OCI-LY1 (cell line): ENCODE results near the gene LCT.

Experiments
- CTCF ChIP-seq: fragments of 200-600 bp; sonication (generic), shearing (Covaris generic); IDR thresholded peaks from 2 replicates; pipeline ENCODE4 v1.5.1; 2017; ENCODE audit warnings: mild to moderate bottlenecking, antibody characterized with exemption, low read length, moderate library complexity, mixed read lengths
- EZH2 ChIP-seq: fragments of 200-600 bp; sonication (generic), shearing (Covaris generic); IDR thresholded peaks from 2 replicates; pipeline ENCODE4 v1.8.0; 2017; ENCODE audit warnings: borderline replicate concordance, mixed run types, mild to moderate bottlenecking, antibody characterized with exemption, low read length, moderate library complexity, mixed read lengths

DNA sequence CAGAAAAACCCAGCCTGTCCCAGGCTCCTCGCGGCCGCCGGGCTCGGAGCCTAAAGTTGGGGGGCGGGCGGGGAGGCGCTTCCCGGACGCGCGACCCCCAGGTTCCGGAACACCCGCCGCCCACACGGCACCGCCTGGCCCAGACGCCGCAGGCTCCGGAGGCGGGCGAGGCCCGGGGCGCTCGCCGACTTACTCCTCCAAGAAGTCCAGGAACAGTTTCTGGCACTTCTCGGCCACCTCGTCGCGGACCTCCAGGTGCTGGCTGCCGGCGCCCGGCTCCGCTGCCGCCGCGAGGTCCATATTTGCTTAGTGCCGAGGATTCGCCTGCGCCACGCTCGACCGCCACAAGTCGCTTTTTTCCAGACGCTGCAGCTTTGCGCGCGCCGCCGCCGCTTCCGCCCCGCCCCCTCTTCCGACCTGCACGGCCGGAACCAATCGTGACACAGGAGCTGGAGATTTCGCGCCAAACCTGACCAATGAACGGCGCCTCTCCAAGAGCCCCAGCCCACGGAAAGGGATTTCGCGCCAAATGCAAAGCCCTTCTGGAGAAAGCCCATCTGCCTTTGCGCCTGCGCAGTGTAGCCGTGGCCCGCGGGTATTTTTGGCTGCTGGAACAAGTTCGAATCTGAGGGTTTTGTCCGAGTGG, 39.2 kb upstream of the LCT start, which contains the start of gene MCM6:
- TF ChIP-seq CTCF, result no peak
- TF ChIP-seq EZH2, result no peak
